Measurements from ENCODE around the gene ATRAID.

Gene ATRAID

DNA sequence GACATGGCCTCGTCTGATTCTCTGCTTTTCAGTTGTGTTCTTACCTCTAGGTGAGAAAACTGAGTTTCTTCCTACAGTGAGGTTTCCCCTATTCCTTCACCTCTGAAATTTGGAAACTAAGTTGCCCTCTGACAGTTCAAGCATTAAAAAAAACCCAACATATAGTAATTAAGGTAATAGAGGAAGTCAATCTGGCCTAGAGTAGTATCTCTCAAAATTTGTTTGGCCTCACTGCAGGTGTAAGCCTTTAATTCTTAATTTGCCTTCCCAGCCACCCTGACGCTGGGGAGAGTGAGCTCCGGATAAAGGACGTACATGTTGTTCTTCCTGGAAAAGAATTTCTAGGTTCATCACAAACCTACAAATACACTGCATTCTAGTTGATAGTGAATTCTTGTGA is 6.8 kb downstream of the ATRAID start:
- H3K79me2 ChIP-seq (ENCODE audit: control insufficient read depth, insufficient read depth, low read length) = peaks cover 15% of the 10 kb centered on the region
- no peak overlapping the region for H3K4ac ChIP-seq (ENCODE audit: low read depth, low read length)
- no peak overlapping the region for H4K5ac ChIP-seq (ENCODE audit: low read length)
- no peak overlapping the region for H2BK120ac ChIP-seq (ENCODE audit: low read depth, low read length)
- peak overlapping the region; percentile 83 for H3K4me2 ChIP-seq (ENCODE audit: low read length)
- no peak overlapping the region for H2BK5ac ChIP-seq (ENCODE audit: low read length)
- H3K23ac ChIP-seq (ENCODE audit: low read length) = no peak overlapping the region
- WGBS (ENCODE audit: extremely low coverage, insufficient coverage, low lambda C conversion rate) = no CpG with 5 or more reads among the region's 4 CpGs
- H3K27me3 ChIP-seq (ENCODE audit: insufficient read depth, low read length, poor library complexity) = no peaks in the 10 kb centered on the region
- H3K9ac ChIP-seq (ENCODE audit: low read length) = peak overlapping the region; percentile 97
- H3K79me1 ChIP-seq (ENCODE audit: low read length) = peaks cover 16% of the 10 kb centered on the region
- no peak for DNase-seq
- H3K56ac ChIP-seq (ENCODE audit: low read length) = peak overlapping the region; percentile 98
- H3K18ac ChIP-seq (ENCODE audit: low read length) = no peak overlapping the region
- H4K8ac ChIP-seq (ENCODE audit: low read depth, low read length) = no peak overlapping the region
- H3K27ac ChIP-seq (ENCODE audit: low read depth, low read length) = no peak overlapping the region
- H2AK5ac ChIP-seq (ENCODE audit: low read length) = no peak overlapping the region
- peaks cover 10% of the 10 kb centered on the region for H3K36me3 ChIP-seq (ENCODE audit: control insufficient read depth, insufficient read depth, low read length)
- no peak overlapping the region for H2BK15ac ChIP-seq (replicated peaks; ENCODE audit: low read depth)
- H3K4me1 ChIP-seq (ENCODE audit: control insufficient read depth, low read depth, low read length) = peaks cover 6% of the 10 kb centered on the region
- H3K4me3 ChIP-seq (ENCODE audit: low read length) = no peak overlapping the region

DNA sequence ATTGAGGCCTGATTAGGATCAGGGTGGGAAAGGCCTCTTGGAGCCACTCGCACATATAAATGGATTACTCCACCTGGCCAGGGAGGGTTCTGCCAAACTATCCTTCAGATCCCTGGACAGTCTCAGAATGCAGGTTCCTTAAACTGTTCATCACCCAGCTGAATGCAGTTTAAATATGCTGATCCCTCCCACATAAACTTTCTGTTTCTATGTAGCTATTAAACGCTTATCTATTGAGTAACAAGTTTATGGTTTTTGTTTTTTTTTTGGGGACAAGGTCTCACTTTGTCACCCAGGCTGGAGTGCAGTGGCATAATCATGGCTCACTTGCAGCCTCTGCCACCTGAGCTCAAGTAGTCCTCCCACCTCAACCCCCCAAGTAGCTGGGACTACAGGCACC is 7.2 kb downstream of the ATRAID start:
- H3K23ac ChIP-seq (ENCODE audit: low read length) = no peak overlapping the region
- no peak overlapping the region for H3K9ac ChIP-seq (ENCODE audit: low read length)
- H2BK5ac ChIP-seq (ENCODE audit: low read length) = no peak overlapping the region
- WGBS (ENCODE audit: extremely low coverage, insufficient coverage, low lambda C conversion rate) = no CpG with 5 or more reads among the region's 2 CpGs
- H3K27ac ChIP-seq (ENCODE audit: low read depth, low read length) = no peak overlapping the region
- H3K27me3 ChIP-seq (ENCODE audit: insufficient read depth, low read length, poor library complexity) = no peaks in the 10 kb centered on the region
- no peak overlapping the region for H3K4me2 ChIP-seq (ENCODE audit: low read length)
- H3K79me2 ChIP-seq (ENCODE audit: control insufficient read depth, insufficient read depth, low read length) = peaks cover 15% of the 10 kb centered on the region
- no peak overlapping the region for H3K4me3 ChIP-seq (ENCODE audit: low read length)
- no peak overlapping the region for H3K18ac ChIP-seq (ENCODE audit: low read length)
- H4K5ac ChIP-seq (ENCODE audit: low read length) = no peak overlapping the region
- peaks cover 12% of the 10 kb centered on the region for H3K36me3 ChIP-seq (ENCODE audit: control insufficient read depth, insufficient read depth, low read length)
- H2AK5ac ChIP-seq (ENCODE audit: low read length) = no peak overlapping the region
- H3K4ac ChIP-seq (ENCODE audit: low read depth, low read length) = no peak overlapping the region
- no peak overlapping the region for H4K8ac ChIP-seq (ENCODE audit: low read depth, low read length)
- DNase-seq = no peak
- H3K4me1 ChIP-seq (ENCODE audit: control insufficient read depth, low read depth, low read length) = peaks cover 6% of the 10 kb centered on the region
- no peak overlapping the region for H3K56ac ChIP-seq (ENCODE audit: low read length)
- H2BK120ac ChIP-seq (ENCODE audit: low read depth, low read length) = no peak overlapping the region
- no peak overlapping the region for H2BK15ac ChIP-seq (replicated peaks; ENCODE audit: low read depth)
- H3K79me1 ChIP-seq (ENCODE audit: low read length) = peaks cover 16% of the 10 kb centered on the region

DNA sequence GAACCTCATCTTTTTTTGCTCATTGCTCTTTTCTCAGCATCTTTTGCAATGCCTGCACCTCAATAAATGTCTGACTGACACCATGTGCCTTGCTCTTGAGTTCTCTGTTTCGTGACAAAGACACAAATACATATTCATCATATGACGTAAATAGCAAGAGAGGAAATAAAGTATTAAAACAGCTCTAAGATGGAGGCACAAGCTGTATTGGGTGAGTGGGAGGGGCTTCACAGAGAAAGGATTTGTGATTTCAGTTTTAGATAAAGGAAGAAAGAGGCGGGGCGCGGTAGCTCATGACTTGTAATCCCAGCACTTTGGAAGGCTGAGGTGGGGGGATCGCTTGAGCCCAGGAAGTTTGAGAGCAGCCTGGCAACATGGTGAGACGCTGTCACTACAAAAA is 8.2 kb downstream of the ATRAID start:
- Histone ChIP-seq H3K18ac (ENCODE audit: low read length) (no peak overlapping the region), H3K23ac (ENCODE audit: low read length) (no peak overlapping the region), H3K9ac (ENCODE audit: low read length) (no peak overlapping the region), H3K4me2 (ENCODE audit: low read length) (no peak overlapping the region), H2BK5ac (ENCODE audit: low read length) (no peak overlapping the region), H3K4me1 (ENCODE audit: control insufficient read depth, low read depth, low read length) (peaks cover 6% of the 10 kb centered on the region), H3K4me3 (ENCODE audit: low read length) (no peak overlapping the region), H3K79me2 (ENCODE audit: control insufficient read depth, insufficient read depth, low read length) (peaks cover 15% of the 10 kb centered on the region), H3K36me3 (ENCODE audit: control insufficient read depth, insufficient read depth, low read length) (peaks cover 20% of the 10 kb centered on the region), H3K27ac (ENCODE audit: low read depth, low read length) (no peak overlapping the region), H2BK15ac (replicated peaks; ENCODE audit: low read depth) (no peak overlapping the region), H4K5ac (ENCODE audit: low read length) (no peak overlapping the region), H2BK120ac (ENCODE audit: low read depth, low read length) (no peak overlapping the region), H3K56ac (ENCODE audit: low read length) (no peak overlapping the region), H3K27me3 (ENCODE audit: insufficient read depth, low read length, poor library complexity) (no peaks in the 10 kb centered on the region), H3K79me1 (ENCODE audit: low read length) (peaks cover 16% of the 10 kb centered on the region), H3K4ac (ENCODE audit: low read depth, low read length) (no peak overlapping the region), H2AK5ac (ENCODE audit: low read length) (no peak overlapping the region), H4K8ac (ENCODE audit: low read depth, low read length) (no peak overlapping the region)
- no CpG with 5 or more reads among the region's 7 CpGs for WGBS (ENCODE audit: extremely low coverage, insufficient coverage, low lambda C conversion rate)
- no peak for DNase-seq

DNA sequence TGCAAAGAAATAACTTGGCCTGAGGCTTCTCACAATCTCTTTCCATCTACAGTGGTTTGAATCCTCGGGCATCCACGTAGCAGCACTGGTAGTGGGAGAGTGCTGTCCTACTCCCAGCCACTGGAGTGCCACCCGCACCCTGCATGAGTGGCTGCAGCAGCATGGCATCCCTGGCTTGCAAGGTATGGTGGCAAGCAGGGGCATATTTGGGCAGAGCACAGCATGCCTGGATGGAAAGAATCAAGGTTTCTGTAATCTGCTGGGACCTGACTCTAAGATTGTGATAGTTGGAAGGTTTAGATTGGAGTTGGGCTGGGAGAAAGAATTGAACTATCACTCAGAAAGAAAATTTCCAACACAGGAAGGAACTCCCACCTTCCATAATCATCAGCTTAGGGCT is 9.3 kb downstream of the ATRAID start:
- Histone ChIP-seq H2BK15ac (replicated peaks; ENCODE audit: low read depth) (no peak overlapping the region), H3K79me2 (ENCODE audit: control insufficient read depth, insufficient read depth, low read length) (peaks cover 15% of the 10 kb centered on the region), H3K79me1 (ENCODE audit: low read length) (peaks cover 16% of the 10 kb centered on the region), H3K4ac (ENCODE audit: low read depth, low read length) (no peak overlapping the region), H2BK5ac (ENCODE audit: low read length) (no peak overlapping the region), H3K56ac (ENCODE audit: low read length) (no peak overlapping the region), H2AK5ac (ENCODE audit: low read length) (no peak overlapping the region), H4K5ac (ENCODE audit: low read length) (no peak overlapping the region), H3K27ac (ENCODE audit: low read depth, low read length) (no peak overlapping the region), H3K4me1 (ENCODE audit: control insufficient read depth, low read depth, low read length) (peaks cover 6% of the 10 kb centered on the region), H3K18ac (ENCODE audit: low read length) (no peak overlapping the region), H4K8ac (ENCODE audit: low read depth, low read length) (no peak overlapping the region), H3K4me3 (ENCODE audit: low read length) (no peak overlapping the region), H3K27me3 (ENCODE audit: insufficient read depth, low read length, poor library complexity) (no peaks in the 10 kb centered on the region), H3K4me2 (ENCODE audit: low read length) (no peak overlapping the region), H3K36me3 (ENCODE audit: control insufficient read depth, insufficient read depth, low read length) (peaks cover 26% of the 10 kb centered on the region), H3K9ac (ENCODE audit: low read length) (no peak overlapping the region), H2BK120ac (ENCODE audit: low read depth, low read length) (no peak overlapping the region), H3K23ac (ENCODE audit: low read length) (no peak overlapping the region)
- no CpG with 5 or more reads among the region's 3 CpGs for WGBS (ENCODE audit: extremely low coverage, insufficient coverage, low lambda C conversion rate)
- DNase-seq = no peak

DNA sequence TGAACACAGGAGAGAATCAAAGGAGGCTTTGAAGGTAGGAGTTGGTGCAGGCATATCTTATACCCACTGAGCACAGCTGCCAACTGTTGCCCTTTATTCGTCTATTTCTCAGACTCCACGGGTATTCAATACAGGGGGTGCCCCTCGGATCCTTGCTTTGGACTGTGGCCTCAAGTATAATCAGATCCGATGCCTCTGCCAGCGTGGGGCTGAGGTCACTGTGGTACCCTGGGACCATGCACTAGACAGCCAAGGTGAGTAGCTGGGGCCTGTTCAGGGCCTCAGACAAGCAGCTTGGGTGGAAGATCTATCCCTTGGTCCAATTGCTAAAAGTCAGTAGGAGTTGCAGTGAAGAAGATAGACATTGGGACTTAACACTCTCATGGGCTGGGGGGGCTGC is 10.6 kb downstream of the ATRAID start:
- H3K18ac ChIP-seq (ENCODE audit: low read length) = no peak overlapping the region
- no peak overlapping the region for H2BK120ac ChIP-seq (ENCODE audit: low read depth, low read length)
- H2BK5ac ChIP-seq (ENCODE audit: low read length) = no peak overlapping the region
- no peak overlapping the region for H2BK15ac ChIP-seq (replicated peaks; ENCODE audit: low read depth)
- peaks cover 34% of the 10 kb centered on the region for H3K36me3 ChIP-seq (ENCODE audit: control insufficient read depth, insufficient read depth, low read length)
- no peak overlapping the region for H4K5ac ChIP-seq (ENCODE audit: low read length)
- no peak for DNase-seq
- WGBS (ENCODE audit: extremely low coverage, insufficient coverage, low lambda C conversion rate) = no CpG with 5 or more reads among the region's 5 CpGs
- H3K79me2 ChIP-seq (ENCODE audit: control insufficient read depth, insufficient read depth, low read length) = peaks cover 15% of the 10 kb centered on the region
- peaks cover 6% of the 10 kb centered on the region for H3K4me1 ChIP-seq (ENCODE audit: control insufficient read depth, low read depth, low read length)
- no peak overlapping the region for H2AK5ac ChIP-seq (ENCODE audit: low read length)
- H3K27ac ChIP-seq (ENCODE audit: low read depth, low read length) = no peak overlapping the region
- H3K4me3 ChIP-seq (ENCODE audit: low read length) = no peak overlapping the region
- H3K4me2 ChIP-seq (ENCODE audit: low read length) = no peak overlapping the region
- peaks cover 16% of the 10 kb centered on the region for H3K79me1 ChIP-seq (ENCODE audit: low read length)
- no peak overlapping the region for H4K8ac ChIP-seq (ENCODE audit: low read depth, low read length)
- no peak overlapping the region for H3K4ac ChIP-seq (ENCODE audit: low read depth, low read length)
- no peak overlapping the region for H3K56ac ChIP-seq (ENCODE audit: low read length)
- H3K27me3 ChIP-seq (ENCODE audit: insufficient read depth, low read length, poor library complexity) = no peaks in the 10 kb centered on the region
- no peak overlapping the region for H3K9ac ChIP-seq (ENCODE audit: low read length)
- H3K23ac ChIP-seq (ENCODE audit: low read length) = no peak overlapping the region

DNA sequence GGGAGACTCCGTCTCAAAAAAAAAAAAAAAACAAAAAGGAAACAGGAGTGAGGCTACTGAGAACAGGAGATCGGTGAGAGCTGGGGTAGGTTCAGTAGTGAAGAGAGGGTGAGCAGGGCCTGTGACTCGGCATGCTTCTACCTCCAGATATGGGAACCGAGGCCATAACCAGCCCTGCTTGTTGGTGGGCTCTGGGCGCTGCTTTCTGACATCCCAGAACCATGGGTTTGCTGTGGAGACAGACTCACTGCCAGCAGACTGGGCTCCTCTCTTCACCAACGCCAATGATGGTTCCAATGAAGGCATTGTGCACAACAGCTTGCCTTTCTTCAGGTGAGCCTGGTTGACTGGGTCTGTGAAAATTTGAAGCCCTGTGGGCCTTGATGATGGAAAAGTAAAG is 11.6 kb downstream of the ATRAID start:
- Histone ChIP-seq H3K56ac (ENCODE audit: low read length) (no peak overlapping the region), H3K27me3 (ENCODE audit: insufficient read depth, low read length, poor library complexity) (no peaks in the 10 kb centered on the region), H2BK120ac (ENCODE audit: low read depth, low read length) (no peak overlapping the region), H3K79me1 (ENCODE audit: low read length) (peaks cover 11% of the 10 kb centered on the region), H4K8ac (ENCODE audit: low read depth, low read length) (no peak overlapping the region), H3K4me1 (ENCODE audit: control insufficient read depth, low read depth, low read length) (peaks cover 1% of the 10 kb centered on the region), H4K5ac (ENCODE audit: low read length) (no peak overlapping the region), H2BK15ac (replicated peaks; ENCODE audit: low read depth) (no peak overlapping the region), H2AK5ac (ENCODE audit: low read length) (no peak overlapping the region), H3K4ac (ENCODE audit: low read depth, low read length) (no peak overlapping the region), H3K27ac (ENCODE audit: low read depth, low read length) (no peak overlapping the region), H3K9ac (ENCODE audit: low read length) (no peak overlapping the region), H3K79me2 (ENCODE audit: control insufficient read depth, insufficient read depth, low read length) (peaks cover 7% of the 10 kb centered on the region), H3K4me2 (ENCODE audit: low read length) (no peak overlapping the region), H3K36me3 (ENCODE audit: control insufficient read depth, insufficient read depth, low read length) (peaks cover 36% of the 10 kb centered on the region), H2BK5ac (ENCODE audit: low read length) (no peak overlapping the region), H3K18ac (ENCODE audit: low read length) (no peak overlapping the region), H3K23ac (ENCODE audit: low read length) (no peak overlapping the region), H3K4me3 (ENCODE audit: low read length) (no peak overlapping the region)
- no CpG with 5 or more reads among the region's 6 CpGs for WGBS (ENCODE audit: extremely low coverage, insufficient coverage, low lambda C conversion rate)
- no peak for DNase-seq
